Measurements from ENCODE around the gene ULK2.

DNA sequence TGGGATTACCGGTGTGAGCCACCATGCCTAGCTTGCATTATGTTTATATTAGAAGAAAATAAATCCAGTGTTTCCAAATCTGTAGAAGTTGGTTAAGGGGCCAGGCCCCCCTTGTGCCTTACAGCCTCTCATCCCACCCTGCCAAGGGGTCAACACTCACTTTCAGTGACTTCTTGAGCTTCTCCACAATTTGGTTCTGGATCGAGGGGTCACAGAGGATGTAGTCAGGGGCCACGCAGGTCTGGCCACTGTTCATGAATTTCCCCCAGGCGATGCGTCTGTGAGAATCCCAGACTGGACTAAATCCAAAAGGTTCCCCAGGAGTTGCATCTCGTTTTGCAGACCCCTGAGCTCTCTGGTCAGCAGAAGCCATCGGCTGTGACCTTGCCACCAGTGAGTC, 126.8 kb downstream of the ULK2 start:
- TF ChIP-seq SIN3A (IDR thresholded peaks at IDR 0.05; ENCODE audit: low read depth): no peak
- TF ChIP-seq, protein P1, sequence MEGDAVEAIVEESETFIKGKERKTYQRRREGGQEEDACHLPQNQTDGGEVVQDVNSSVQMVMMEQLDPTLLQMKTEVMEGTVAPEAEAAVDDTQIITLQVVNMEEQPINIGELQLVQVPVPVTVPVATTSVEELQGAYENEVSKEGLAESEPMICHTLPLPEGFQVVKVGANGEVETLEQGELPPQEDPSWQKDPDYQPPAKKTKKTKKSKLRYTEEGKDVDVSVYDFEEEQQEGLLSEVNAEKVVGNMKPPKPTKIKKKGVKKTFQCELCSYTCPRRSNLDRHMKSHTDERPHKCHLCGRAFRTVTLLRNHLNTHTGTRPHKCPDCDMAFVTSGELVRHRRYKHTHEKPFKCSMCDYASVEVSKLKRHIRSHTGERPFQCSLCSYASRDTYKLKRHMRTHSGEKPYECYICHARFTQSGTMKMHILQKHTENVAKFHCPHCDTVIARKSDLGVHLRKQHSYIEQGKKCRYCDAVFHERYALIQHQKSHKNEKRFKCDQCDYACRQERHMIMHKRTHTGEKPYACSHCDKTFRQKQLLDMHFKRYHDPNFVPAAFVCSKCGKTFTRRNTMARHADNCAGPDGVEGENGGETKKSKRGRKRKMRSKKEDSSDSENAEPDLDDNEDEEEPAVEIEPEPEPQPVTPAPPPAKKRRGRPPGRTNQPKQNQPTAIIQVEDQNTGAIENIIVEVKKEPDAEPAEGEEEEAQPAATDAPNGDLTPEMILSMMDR (IDR thresholded peaks at IDR 0.05 in 2 of 3, conservative IDR thresholded peaks at IDR 0.05 in 1 of 3; ENCODE audit: borderline replicate concordance in 1 of 3, insufficient read depth in 1 of 3, low read depth in 2 of 3, low read length in 2 of 3): no peak
- TF ChIP-seq, protein P2, sequence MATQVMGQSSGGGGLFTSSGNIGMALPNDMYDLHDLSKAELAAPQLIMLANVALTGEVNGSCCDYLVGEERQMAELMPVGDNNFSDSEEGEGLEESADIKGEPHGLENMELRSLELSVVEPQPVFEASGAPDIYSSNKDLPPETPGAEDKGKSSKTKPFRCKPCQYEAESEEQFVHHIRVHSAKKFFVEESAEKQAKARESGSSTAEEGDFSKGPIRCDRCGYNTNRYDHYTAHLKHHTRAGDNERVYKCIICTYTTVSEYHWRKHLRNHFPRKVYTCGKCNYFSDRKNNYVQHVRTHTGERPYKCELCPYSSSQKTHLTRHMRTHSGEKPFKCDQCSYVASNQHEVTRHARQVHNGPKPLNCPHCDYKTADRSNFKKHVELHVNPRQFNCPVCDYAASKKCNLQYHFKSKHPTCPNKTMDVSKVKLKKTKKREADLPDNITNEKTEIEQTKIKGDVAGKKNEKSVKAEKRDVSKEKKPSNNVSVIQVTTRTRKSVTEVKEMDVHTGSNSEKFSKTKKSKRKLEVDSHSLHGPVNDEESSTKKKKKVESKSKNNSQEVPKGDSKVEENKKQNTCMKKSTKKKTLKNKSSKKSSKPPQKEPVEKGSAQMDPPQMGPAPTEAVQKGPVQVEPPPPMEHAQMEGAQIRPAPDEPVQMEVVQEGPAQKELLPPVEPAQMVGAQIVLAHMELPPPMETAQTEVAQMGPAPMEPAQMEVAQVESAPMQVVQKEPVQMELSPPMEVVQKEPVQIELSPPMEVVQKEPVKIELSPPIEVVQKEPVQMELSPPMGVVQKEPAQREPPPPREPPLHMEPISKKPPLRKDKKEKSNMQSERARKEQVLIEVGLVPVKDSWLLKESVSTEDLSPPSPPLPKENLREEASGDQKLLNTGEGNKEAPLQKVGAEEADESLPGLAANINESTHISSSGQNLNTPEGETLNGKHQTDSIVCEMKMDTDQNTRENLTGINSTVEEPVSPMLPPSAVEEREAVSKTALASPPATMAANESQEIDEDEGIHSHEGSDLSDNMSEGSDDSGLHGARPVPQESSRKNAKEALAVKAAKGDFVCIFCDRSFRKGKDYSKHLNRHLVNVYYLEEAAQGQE (IDR thresholded peaks at IDR 0.05; ENCODE audit: low read depth): no peak
- TF ChIP-seq POLR2A (IDR thresholded peaks at IDR 0.05; ENCODE audit: borderline replicate concordance, extremely low read depth, insufficient read depth, insufficient read length): no peak
- TF ChIP-seq, protein P3, sequence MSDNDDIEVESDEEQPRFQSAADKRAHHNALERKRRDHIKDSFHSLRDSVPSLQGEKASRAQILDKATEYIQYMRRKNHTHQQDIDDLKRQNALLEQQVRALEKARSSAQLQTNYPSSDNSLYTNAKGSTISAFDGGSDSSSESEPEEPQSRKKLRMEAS (IDR thresholded peaks at IDR 0.05): no peak
- TF ChIP-seq EZH2phosphoT487 (IDR thresholded peaks at IDR 0.05; ENCODE audit: borderline replicate concordance): no peak
- no peak for TF ChIP-seq EZH2 (IDR thresholded peaks at IDR 0.05)
- TF ChIP-seq TCF7L2 (IDR thresholded peaks at IDR 0.05; ENCODE audit: borderline replicate concordance, extremely low read depth, insufficient read depth, insufficient read length): no peak
- no peak for TF ChIP-seq CBX3 (IDR thresholded peaks at IDR 0.05; ENCODE audit: low read depth)
- no peak for TF ChIP-seq POLR2AphosphoS5 (IDR thresholded peaks at IDR 0.05; ENCODE audit: low read depth, low read length)
- TF ChIP-seq EGR1 (IDR thresholded peaks at IDR 0.05; ENCODE audit: low read depth): no peak
- no peak for TF ChIP-seq YY1 (IDR thresholded peaks at IDR 0.05; ENCODE audit: extremely low read depth, insufficient replicate concordance, low read depth, low read length)
